Panc1 (cell line): ENCODE data around the gene SLC25A13. TPM values are rescaled to one million over a fixed set of nuclear protein-coding genes. Genes with fewer than 3 reads are reported as not detected.
A peak's percentile ranks its signal among the peaks of the same experiment; 100 is the strongest.

Source experiments
- ATAC-seq: fragments of 200-7000 bp; cut with Tn5 transposase; 2 replicates; pipeline ENCODE4 v1.9.1; 2020; ENCODE audit warnings: mild to moderate bottlenecking, moderate library complexity
- BruUV-seq: library from RNA; stranded (reverse); fragments of 400-500 nt; replicated peaks from 2 replicates; lab custom pipeline; 2021; lab: Mats Ljungman, UMichigan
- CTCF ChIA-PET: fragments of 300-600 bp; sonication (Branson Sonifier 250); formaldehyde crosslinking; loops from one replicate; lab custom pipeline; 2022; ENCODE audit warnings: antibody characterized with exemption; lab: Charles Lee
- POLR2A ChIA-PET: fragments of 300-600 bp; sonication (Branson Sonifier 250); formaldehyde crosslinking; loops from one replicate; lab custom pipeline; 2022; ENCODE audit warnings: antibody characterized with exemption; lab: Charles Lee
- DNase-seq: peaks from one replicate; pipeline ENCODE4 v3.0.0-alpha.2; 2010; ENCODE audit warnings: low read depth, low spot score
- H3K27ac ChIP-seq: 2 replicates; pipeline ENCODE4 v1.5.1; 2011; ENCODE audit warnings: mild to moderate bottlenecking, low read length, inconsistent platforms
- H3K27me3 ChIP-seq: fragments of 200-500 bp; sonication (Bioruptor generic); 2 replicates; pipeline ENCODE4 v1.6.0; 2014; ENCODE audit warnings: low read length, inconsistent platforms; ENCODE audit not compliant: control insufficient read depth, insufficient read depth
- H3K36me3 ChIP-seq: fragments of 200-500 bp; sonication (Bioruptor generic); 2 replicates; pipeline ENCODE4 v1.5.1; 2014; ENCODE audit warnings: inconsistent platforms, mild to moderate bottlenecking, low read length, moderate library complexity; ENCODE audit not compliant: control insufficient read depth, insufficient read depth
- H3K4me1 ChIP-seq: 2 replicates; pipeline ENCODE4 v1.5.1; 2011; ENCODE audit warnings: inconsistent platforms, mild to moderate bottlenecking, low read length, moderate library complexity; ENCODE audit not compliant: control insufficient read depth, insufficient read depth
- H3K4me3 ChIP-seq, 2 experiments: 2 replicates each; pipeline ENCODE4 v1.5.1; 2011 to 2012; ENCODE audit warnings: low read depth in 2 of 2, low read length in 2 of 2, mild to moderate bottlenecking in 2 of 2, inconsistent platforms in 1 of 2, moderate library complexity in 1 of 2
- H3K9me3 ChIP-seq: fragments of 200-500 bp; sonication (Bioruptor generic); 2 replicates; pipeline ENCODE4 v1.5.1; 2014; ENCODE audit warnings: low read depth, mild to moderate bottlenecking, inconsistent platforms, low read length, moderate library complexity; ENCODE audit not compliant: control insufficient read depth, insufficient read depth
- CTCF ChIP-seq: fragments of 450-650 bp; IDR thresholded peaks from 2 replicates; pipeline ENCODE4 v1.5.1; 2017; ENCODE audit warnings: mild to moderate bottlenecking
- POLR2AphosphoS5 ChIP-seq: IDR thresholded peaks from 2 replicates; pipeline ENCODE4 v1.6.1; 2012; ENCODE audit warnings: mild to moderate bottlenecking, low read depth, low read length, moderate library complexity
- REST ChIP-seq, 2 experiments: IDR thresholded peaks; 2 replicates each; pipeline ENCODE4 v1.6.1; 2011 to 2012; ENCODE audit warnings: low read depth in 2 of 2, control low read depth in 1 of 2, low read length in 1 of 2, mild to moderate bottlenecking in 1 of 2, moderate library complexity in 1 of 2; ENCODE audit not compliant: insufficient read depth in 1 of 2
- SIN3A ChIP-seq: IDR thresholded peaks from 2 replicates; pipeline ENCODE4 v1.6.1; 2012; ENCODE audit warnings: low read depth, mild to moderate bottlenecking, low read length, moderate library complexity, borderline replicate concordance; ENCODE audit not compliant: insufficient read depth
- TCF7L2 ChIP-seq: IDR thresholded peaks from 2 replicates; pipeline ENCODE4 v1.6.1; 2011; ENCODE audit warnings: mild to moderate bottlenecking, low read depth, low read length, inconsistent platforms
- in situ Hi-C: cut with HindIII; loops from 2 replicates; pipeline ENCODE4 v1.10.0; 2016; ENCODE audit warnings: low sequenced_read_pairs, low pct_unique_long_range_greater_than_20kb
- intact Hi-C: fragments of 100-400 bp; cut with micrococcal nuclease; formaldehyde crosslinking; loops from one replicate; pipeline ENCODE4 v1.10.0; 2022; ENCODE audit not compliant: unreplicated experiment
- total RNA-seq: library from RNA; stranded (reverse); gene quantifications from one replicate; pipeline ENCODE4 v1.2.1, GENCODE V29; 2021; ENCODE audit not compliant: unreplicated experiment

Gene SLC25A13
- total RNA-seq, 1 experiment from 2014 or later: 69.4 TPM

- TF ChIP-seq REST (IDR thresholded peaks at IDR 0.05; ENCODE audit: insufficient read depth in 1 of 2, low read depth in 2 of 2, low read length in 1 of 2): no peak
- TF ChIP-seq POLR2AphosphoS5: no peak
- no peak for TF ChIP-seq SIN3A
- TF ChIP-seq TCF7L2: no peak
- no peak for TF ChIP-seq CTCF
- POLR2A ChIA-PET: interaction anchor here (0.7 kb wide), 1 partner anchor 19 kb away, joined by 3 read pairs; no protein-coding TSS in a partner anchor
- peak; percentile 60; the same call in 1 of the 2 replicates for ATAC-seq
- Histone ChIP-seq H3K4me1 (peaks cover 6% of the 10 kb centered on the region), H3K9me3 (no peaks in the 10 kb centered on the region), H3K4me3 (no peak overlapping the region), H3K36me3 (no peaks in the 10 kb centered on the region), H3K27ac (no peak overlapping the region), H3K27me3 (no peaks in the 10 kb centered on the region)
- in situ Hi-C loops (no loop called here), intact Hi-C loops (no loop called here)
- no peak for DNase-seq
- CTCF ChIA-PET: no interaction called here
- no TSS peak for BruUV-seq
Observed at GRCh38 chr7:96314402-96315124, 7.3 kb downstream of the SLC25A13 start.

- H3K27ac ChIP-seq: no peak overlapping the region
- intact Hi-C loops: no loop called here
- ChIA-PET POLR2A (no interaction called here), CTCF (no interaction called here)
- ATAC-seq (no peak), DNase-seq (no peak)
- H3K4me3 ChIP-seq: no peak overlapping the region
- H3K27me3 ChIP-seq: no peaks in the 10 kb centered on the region
- peaks cover 9% of the 10 kb centered on the region for H3K4me1 ChIP-seq
- no peak for TF ChIP-seq CTCF
- no peaks in the 10 kb centered on the region for H3K36me3 ChIP-seq
- in situ Hi-C loops: no loop called here
- H3K9me3 ChIP-seq: no peaks in the 10 kb centered on the region
- BruUV-seq: no TSS peak
Observed at GRCh38 chr7:96313940-96314339, 8.0 kb downstream of the SLC25A13 start.
